Right renal cortex interstitium (tissue), 3 donors: ENCODE data around the gene RPL35A. TPM values are rescaled to one million over a fixed set of nuclear protein-coding genes. Genes with fewer than 3 reads are reported as not detected.
"Not testable (repeated sequence)": the region's sequence is repeated elsewhere in the genome, so short reads cannot be mapped to it uniquely, and the experiment has no call there.

Experiments
- DNase-seq, 3 donors: peaks; one replicate each; pipeline ENCODE4 v3.0.0-alpha.2; 2013; ENCODE audit warnings: low read depth in 3 of 3, low spot score in 2 of 3
- polyA plus RNA-seq, 3 donors: library from polyadenylated mRNA; unstranded; fragments of 120-200 nt; gene quantifications; one replicate each; pipeline ENCODE4 v1.2.1, GENCODE V29; 2013; ENCODE audit not compliant: insufficient read length in 3 of 3

The RPL35A gene
- polyA plus RNA-seq, 3 donors, result 1,654 to 1,728 (median 1,670) TPM

GRCh38 chr3:197951392-197951990 is 1.5 kb downstream of the RPL35A start:
- no peak for DNase-seq

DNA sequence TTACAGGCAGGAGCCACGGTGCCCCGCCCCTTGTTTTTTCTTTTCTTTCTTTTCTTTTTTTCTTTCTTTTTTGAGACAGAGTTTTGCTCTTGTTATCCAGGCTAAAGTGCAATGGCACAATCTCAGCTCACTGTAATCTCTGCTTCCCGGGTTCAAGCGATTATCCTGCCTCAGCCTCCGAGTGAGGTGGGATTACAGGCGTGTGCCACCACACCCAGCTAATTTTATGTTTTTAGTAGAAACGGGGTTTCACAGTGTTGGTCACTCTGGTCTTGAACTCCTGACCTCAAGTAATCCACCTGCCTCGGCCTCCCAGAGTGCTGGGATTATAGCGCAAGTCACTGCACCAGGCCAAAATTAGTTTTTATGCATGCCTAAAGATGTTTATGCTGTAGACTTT is 2.5 kb downstream of the RPL35A start:
- DNase-seq, result no peak

DNA sequence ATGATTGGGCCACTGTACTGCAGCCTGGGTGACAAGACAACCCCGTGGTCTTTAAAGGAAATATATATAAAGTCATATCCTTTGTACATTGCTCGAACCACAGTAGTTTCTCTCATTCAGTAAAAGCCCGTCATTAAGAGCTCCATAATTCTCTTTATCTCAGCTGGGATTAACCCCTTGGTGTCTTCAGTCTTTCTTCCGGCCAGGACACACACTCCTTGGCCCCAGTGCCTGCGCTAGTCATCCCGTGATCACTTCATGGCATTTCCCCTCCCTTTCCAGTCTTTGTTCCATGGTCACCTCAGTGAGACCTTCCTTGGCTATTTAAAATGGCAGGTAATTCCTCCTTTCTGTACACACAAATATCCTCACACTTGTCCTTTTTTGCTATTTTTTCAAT is 3.3 kb downstream of the RPL35A start:
- no peak for DNase-seq

- no peak for DNase-seq
These were observed 3.9 kb downstream of the RPL35A start for GRCh38 chr3:197953881-197954280.

- no peak for DNase-seq
These were observed 6.0 kb downstream of the RPL35A start for GRCh38 chr3:197955892-197956477.

DNA sequence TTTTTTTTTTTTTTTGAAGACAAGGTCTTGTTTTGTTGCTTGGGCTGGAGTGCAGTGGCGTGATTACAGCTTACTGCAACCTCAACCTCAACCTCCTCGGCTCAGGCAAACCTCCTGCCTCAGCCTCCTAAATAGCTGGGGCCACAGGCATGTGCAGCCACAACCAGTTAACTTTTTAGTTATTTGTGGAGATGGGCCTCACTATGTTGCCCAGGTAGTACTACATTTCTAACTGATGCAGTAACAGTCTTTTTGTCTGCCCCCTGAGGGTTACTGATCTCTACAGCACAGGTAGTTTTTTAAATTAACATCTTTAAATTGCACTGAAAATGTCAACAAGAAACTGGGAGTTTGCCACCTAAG is 6.6 kb downstream of the RPL35A start:
- no peak for DNase-seq

DNA sequence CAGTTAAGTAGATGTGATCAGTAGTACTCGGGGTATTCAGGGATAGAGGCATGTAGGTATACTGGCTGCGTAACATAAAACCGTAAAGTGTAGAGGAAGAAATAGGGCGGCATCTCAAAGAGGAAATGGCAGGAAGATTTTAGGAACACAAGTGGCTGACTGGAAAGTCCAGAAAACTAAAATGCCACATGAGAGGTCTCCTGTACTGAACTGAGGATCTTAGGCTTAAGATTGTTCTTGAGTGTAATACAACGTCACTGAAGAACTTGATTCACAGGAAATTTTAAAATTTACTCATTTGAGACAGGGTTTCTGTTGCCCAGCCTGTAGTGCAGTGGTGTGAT is 7.8 kb downstream of the RPL35A start:
- DNase-seq, result no peak

DNA sequence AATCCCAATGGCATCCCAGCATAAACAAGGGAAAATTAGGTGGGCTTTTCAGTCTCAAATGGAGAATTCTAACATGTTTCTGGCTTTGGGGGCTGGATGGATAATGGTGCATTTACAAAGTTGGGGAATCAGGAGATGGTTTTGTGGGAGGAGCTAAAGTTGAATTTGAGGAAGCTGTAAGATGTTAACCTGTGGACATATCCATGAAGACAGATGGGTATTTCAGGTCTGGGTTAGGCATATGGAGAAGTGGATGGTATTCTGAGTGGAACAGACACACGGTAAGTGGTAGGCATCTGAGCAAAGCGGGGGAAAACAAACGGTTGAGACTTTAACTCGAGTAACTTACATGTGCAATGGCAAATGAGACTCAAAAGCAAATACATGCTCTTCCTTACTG is 8.4 kb downstream of the RPL35A start:
- no peak for DNase-seq

DNA sequence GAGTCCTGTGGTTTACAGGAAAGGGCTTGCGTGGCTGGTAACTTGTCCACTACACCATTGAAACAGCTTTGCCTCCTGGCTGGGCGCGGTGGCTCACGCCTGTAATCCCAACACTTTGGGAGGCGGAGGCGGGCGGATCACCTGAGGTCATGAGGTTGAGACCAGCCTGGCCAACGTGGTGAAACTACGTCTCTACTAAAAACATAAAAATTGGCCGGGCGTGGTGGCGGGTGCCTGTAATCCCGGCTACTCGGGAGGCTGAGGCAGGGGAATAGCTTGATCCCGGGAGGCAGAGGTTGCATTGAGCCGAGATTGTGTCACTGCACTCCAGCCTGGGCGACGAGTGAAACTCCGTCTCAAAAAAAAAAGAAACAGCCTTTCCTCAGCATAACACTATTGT is 8.9 kb downstream of the RPL35A start:
- DNase-seq, result not testable (repeated sequence)

- no peak for DNase-seq
These were observed 9.5 kb downstream of the RPL35A start for GRCh38 chr3:197959500-197959890.

GRCh38 chr3:197959891-197960693 is 10.1 kb downstream of the RPL35A start, which contains the start of gene LMLN:
TSS of gene LMLN (plus strand) at chr3:197960217. CDS start at chr3:197960246, 29 bp downstream.
- DNase-seq, result peak; percentile 77 to 89 (median 81)

- DNase-seq, result no peak
These were observed 10.9 kb downstream of the RPL35A start for GRCh38 chr3:197960694-197961581.

DNA sequence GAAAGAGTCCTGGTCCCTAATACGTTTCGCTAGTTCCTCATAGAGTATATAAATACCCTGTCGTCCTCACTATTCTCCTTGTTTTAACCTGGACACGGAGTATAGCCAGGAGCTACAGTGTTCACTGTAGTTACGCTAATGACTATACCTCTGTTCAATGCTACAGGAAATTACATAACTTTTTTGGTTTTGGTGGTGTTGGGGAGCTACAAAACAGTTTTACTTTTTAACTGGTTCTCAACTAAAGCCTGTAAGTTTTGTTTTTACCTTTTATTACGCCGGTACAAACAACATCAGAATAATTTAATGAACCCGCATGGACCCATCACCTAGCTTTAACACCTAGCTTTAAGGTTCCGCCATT is 11.6 kb downstream of the RPL35A start:
- no peak for DNase-seq

DNA sequence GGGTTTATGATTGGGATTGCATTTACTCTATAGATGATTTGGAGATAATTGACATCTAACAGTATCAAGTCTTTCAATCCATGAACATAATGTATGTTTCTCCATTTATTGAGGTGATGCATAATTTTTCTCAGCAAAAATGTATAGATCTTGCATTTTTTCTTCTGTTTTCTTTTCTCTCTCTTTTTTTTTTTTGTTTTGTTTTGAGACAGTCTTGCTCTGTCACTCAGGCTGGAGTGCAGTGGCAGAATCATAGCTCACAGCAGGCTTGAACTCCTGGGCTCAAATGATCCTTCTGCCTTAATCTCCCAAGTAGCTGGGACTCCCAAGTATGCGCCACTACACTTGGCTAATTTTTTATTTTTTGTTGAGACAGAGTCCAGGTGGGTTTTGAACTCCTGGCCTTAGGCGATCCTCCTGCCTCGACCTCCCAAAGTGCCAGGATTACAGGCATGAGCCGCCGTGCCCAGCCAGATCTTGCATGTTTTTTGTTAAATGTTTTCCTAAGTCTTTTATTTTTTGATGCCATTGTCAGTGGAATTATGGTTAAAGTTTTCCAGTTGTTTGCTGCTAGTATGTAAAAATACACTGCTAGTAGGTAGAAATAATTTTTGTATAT is 13.1 kb downstream of the RPL35A start:
- DNase-seq, result no peak

DNA sequence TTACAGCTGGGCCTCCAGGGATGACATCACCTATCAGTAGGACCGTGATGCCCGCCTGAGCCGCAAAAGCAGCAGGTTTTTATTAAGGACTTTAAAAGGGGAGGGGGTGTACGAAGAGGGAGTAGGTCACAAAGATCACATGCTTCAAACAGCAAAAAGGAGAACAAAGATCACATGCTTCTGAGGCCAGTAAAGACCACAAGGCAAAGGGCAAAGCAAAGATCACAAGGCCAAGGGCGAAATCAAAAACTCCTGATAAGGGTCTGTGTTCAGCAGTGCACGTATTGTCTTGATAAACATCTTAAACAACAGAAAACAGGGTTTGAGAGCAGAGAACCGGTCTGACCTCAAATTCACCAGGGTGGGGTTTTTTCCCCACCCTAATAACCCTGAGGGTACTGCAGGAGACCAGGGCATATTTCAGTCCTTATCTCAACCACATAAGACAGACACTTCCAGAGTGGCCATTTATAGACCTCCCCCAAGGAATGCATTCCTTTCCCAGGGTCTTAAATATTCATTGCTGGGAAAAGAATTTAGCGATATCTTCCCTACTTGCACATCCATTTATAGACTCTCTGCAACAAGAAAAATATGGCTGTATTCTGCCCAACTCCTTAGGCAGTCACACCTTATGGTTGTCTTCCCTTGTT is 17.5 kb downstream of the RPL35A start:
- not testable (repeated sequence) for DNase-seq

- no peak for DNase-seq
These were observed 20.6 kb downstream of the RPL35A start for GRCh38 chr3:197970588-197970987.

DNA sequence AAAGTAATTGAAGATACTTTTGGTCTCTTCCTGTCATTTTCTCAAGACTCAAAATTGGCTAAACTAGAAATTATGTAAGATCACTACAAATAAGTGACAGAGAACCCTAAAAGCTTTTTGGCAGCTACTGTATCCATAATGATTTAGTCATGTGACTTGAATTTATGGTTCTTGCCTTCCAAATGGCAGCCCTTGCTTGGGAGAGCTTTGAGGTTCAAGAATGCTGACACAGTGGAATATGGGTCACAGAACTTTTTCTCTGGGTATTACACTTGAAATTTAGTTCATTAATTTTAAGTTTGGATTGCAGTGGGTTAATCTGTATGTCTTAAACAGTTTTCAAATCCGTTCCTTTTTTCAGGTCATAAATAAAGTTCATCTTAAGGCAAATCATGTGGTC is 24.0 kb downstream of the RPL35A start:
- no peak for DNase-seq

DNA sequence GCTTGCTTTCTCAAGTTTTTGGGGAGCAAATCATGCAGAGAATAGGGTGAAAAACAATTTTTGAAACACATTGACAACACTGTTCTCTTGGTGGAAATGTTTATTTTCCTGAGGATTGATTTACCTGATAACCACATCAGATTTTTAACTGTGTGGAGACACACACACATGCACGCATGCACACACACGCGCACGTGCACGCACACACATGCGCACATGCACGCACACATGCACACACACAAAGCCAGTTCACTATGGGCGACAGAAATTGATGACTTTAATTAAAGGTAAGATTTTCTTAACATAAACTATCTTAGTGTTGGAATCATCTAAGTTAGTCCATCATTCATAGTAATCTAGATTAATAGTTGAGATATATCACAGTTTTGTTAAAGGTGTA is 25.3 kb downstream of the RPL35A start:
- no peak for DNase-seq

DNA sequence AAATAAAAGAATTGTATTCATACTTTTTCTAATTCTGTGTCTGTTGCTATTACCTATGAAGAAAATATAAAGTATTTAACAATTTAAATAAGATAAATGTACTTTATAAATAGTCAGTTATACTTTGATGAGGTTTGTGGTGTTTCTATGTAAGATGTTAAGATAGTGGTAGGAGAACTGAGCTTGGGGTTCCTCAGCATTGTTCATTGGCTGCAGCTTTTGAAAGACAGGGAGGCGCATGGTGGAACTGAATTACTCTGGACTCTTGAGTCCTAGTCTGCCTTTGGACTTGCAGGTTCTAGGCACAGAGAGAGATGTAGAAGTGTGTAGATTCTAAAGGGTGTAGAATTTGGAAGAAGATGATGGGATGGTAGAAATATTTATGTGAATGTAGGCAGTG is 33.1 kb downstream of the RPL35A start:
- no peak for DNase-seq

GRCh38 chr3:197989651-197990050 is 39.7 kb downstream of the RPL35A start:
- no peak for DNase-seq
